Kidney epithelial cell (primary cell): ENCODE data around the gene MMP19. TPM values are rescaled to one million over a fixed set of nuclear protein-coding genes. Genes with fewer than 3 reads are reported as not detected.
A peak's percentile ranks its signal among the peaks of the same experiment; 100 is the strongest.

Source experiments
- DNase-seq: peaks from one replicate; pipeline ENCODE4 v3.0.0-alpha.2; 2010; ENCODE audit warnings: low read depth
- H3K27me3 ChIP-seq: 2 replicates; pipeline ENCODE4 v1.6.0; 2011; ENCODE audit warnings: low read length; ENCODE audit not compliant: control insufficient read depth, insufficient read depth
- H3K36me3 ChIP-seq: 2 replicates; pipeline ENCODE4 v1.5.1; 2011; ENCODE audit warnings: low read length; ENCODE audit not compliant: control insufficient read depth, insufficient read depth
- H3K4me3 ChIP-seq: 2 replicates; pipeline ENCODE4 v1.5.1; 2011; ENCODE audit warnings: low read depth, mild to moderate bottlenecking, control low read depth, low read length
- CTCF ChIP-seq: IDR thresholded peaks from 2 replicates; pipeline ENCODE4 v1.5.1; 2011; ENCODE audit warnings: mild to moderate bottlenecking, moderate library complexity, low read length, control low read depth, inconsistent platforms; ENCODE audit not compliant: insufficient read depth, poor library complexity, severe bottlenecking
- total RNA-seq: library from RNA; depleted of rRNA; stranded (reverse); fragments of >200 nt; gene quantifications from 2 replicates; pipeline ENCODE4 v1.2.3, GENCODE V29; 2015

MMP19 gene
- total RNA-seq, 1 donor from 2014 or later: 0.08 TPM

- DNase-seq: no peak
- Histone ChIP-seq H3K36me3 (peaks cover 2% of the 10 kb centered on the region), H3K4me3 (no peak overlapping the region), H3K27me3 (no peaks in the 10 kb centered on the region)
- TF ChIP-seq CTCF: no peak
Observed at GRCh38 chr12:55823419-55823818, 19.3 kb downstream of the MMP19 start.

GRCh38 chr12:55822228-55822627, 20.5 kb downstream of the MMP19 start:
- peaks cover 2% of the 10 kb centered on the region for H3K36me3 ChIP-seq
- no peak for DNase-seq
- TF ChIP-seq CTCF: peak; percentile 63
- H3K4me3 ChIP-seq: no peak overlapping the region
- H3K27me3 ChIP-seq: no peaks in the 10 kb centered on the region

- TF ChIP-seq CTCF: peak; percentile 17
- DNase-seq: no peak
- no peak overlapping the region for H3K4me3 ChIP-seq
- H3K27me3 ChIP-seq: no peaks in the 10 kb centered on the region
- peaks cover 2% of the 10 kb centered on the region for H3K36me3 ChIP-seq
Observed at GRCh38 chr12:55820679-55821078, 22.1 kb downstream of the MMP19 start.

- no peak for DNase-seq
- H3K4me3 ChIP-seq: peak overlapping the region; percentile 91
- no peaks in the 10 kb centered on the region for H3K27me3 ChIP-seq
- H3K36me3 ChIP-seq: peaks cover 2% of the 10 kb centered on the region
- TF ChIP-seq CTCF: no peak
Observed at GRCh38 chr12:55818886-55819285, 23.9 kb downstream of the MMP19 start.

GRCh38 chr12:55818140-55818728, 24.5 kb downstream of the MMP19 start:
- Histone ChIP-seq H3K4me3 (peak overlapping the region; percentile 91), H3K27me3 (no peaks in the 10 kb centered on the region), H3K36me3 (peaks cover 2% of the 10 kb centered on the region)
- no peak for DNase-seq
- no peak for TF ChIP-seq CTCF
